ENCODE data around the gene SUFU. TPM values are rescaled to one million over a fixed set of nuclear protein-coding genes. Genes with fewer than 3 reads are reported as not detected.

The SUFU gene
- total RNA-seq, 1 donor from 2014 or later: 12.5 TPM

GRCh38 chr10:102593074-102593803, 89.5 kb downstream of the SUFU start:
- DNase-seq (ENCODE audit: extremely low spot score in 2 of 2): no peak
- Histone ChIP-seq H3K36me3 (peaks cover 0 to 20% of the 10 kb centered on the region in 2 donors), H3K27me3 (no peaks in the 10 kb centered on the region), H3K4me1 (peaks cover 8% of the 10 kb centered on the region), H3K27ac (no peak overlapping the region), H3K4me3 (no peak overlapping the region), H3K9me3 (no peaks in the 10 kb centered on the region)
- TF ChIP-seq POLR2A (IDR thresholded peaks at IDR 0.05) (no peak), POLR2AphosphoS5 (IDR thresholded peaks at IDR 0.05; ENCODE audit: insufficient read depth in 1 of 2, low read depth in 1 of 2) (no peak), CTCF (IDR thresholded peaks at IDR 0.05) (no peak)
- intact Hi-C loops (cut with DNase I): no loop called here

- intact Hi-C loops (cut with DNase I): no loop called here
- no peak for TF ChIP-seq CTCF (IDR thresholded peaks at IDR 0.05)
- TF ChIP-seq POLR2A (IDR thresholded peaks at IDR 0.05): no peak
- no peak for TF ChIP-seq POLR2AphosphoS5 (IDR thresholded peaks at IDR 0.05; ENCODE audit: insufficient read depth in 1 of 2, low read depth in 1 of 2)
- Histone ChIP-seq H3K36me3 (peaks cover 0 to 25% of the 10 kb centered on the region in 2 donors), H3K4me3 (no peak overlapping the region), H3K4me1 (peaks cover 8% of the 10 kb centered on the region), H3K9me3 (no peaks in the 10 kb centered on the region), H3K27me3 (no peaks in the 10 kb centered on the region), H3K27ac (no peak overlapping the region)
- no peak for DNase-seq (ENCODE audit: extremely low spot score in 2 of 2)
These were observed 90.0 kb downstream of the SUFU start for GRCh38 chr10:102593804-102594079.

GRCh38 chr10:102595293-102595692, 91.5 kb downstream of the SUFU start:
- Histone ChIP-seq H3K36me3 (peaks cover 0 to 39% of the 10 kb centered on the region in 2 donors), H3K27ac (no peak overlapping the region), H3K27me3 (no peaks in the 10 kb centered on the region), H3K4me3 (no peak overlapping the region), H3K9me3 (no peaks in the 10 kb centered on the region), H3K4me1 (peaks cover 8% of the 10 kb centered on the region)
- TF ChIP-seq CTCF (IDR thresholded peaks at IDR 0.05) (no peak), POLR2AphosphoS5 (IDR thresholded peaks at IDR 0.05; ENCODE audit: insufficient read depth in 1 of 2, low read depth in 1 of 2) (no peak), POLR2A (IDR thresholded peaks at IDR 0.05) (no peak)
- intact Hi-C loops (cut with DNase I): no loop called here
- no peak for DNase-seq (ENCODE audit: extremely low spot score in 2 of 2)

GRCh38 chr10:102595897-102596296, 92.1 kb downstream of the SUFU start:
- H3K9me3 ChIP-seq: no peaks in the 10 kb centered on the region
- no peak for TF ChIP-seq POLR2A (IDR thresholded peaks at IDR 0.05)
- no peak for TF ChIP-seq CTCF (IDR thresholded peaks at IDR 0.05)
- TF ChIP-seq POLR2AphosphoS5 (IDR thresholded peaks at IDR 0.05; ENCODE audit: insufficient read depth in 1 of 2, low read depth in 1 of 2): no peak
- no peaks in the 10 kb centered on the region for H3K27me3 ChIP-seq
- DNase-seq (ENCODE audit: extremely low spot score in 2 of 2): no peak
- peaks cover 12% of the 10 kb centered on the region for H3K4me1 ChIP-seq
- no peak overlapping the region for H3K4me3 ChIP-seq
- intact Hi-C loops (cut with DNase I): no loop called here
- no peak overlapping the region for H3K27ac ChIP-seq
- H3K36me3 ChIP-seq: peaks cover 0 to 39% of the 10 kb centered on the region in 2 donors

- H3K27me3 ChIP-seq: no peaks in the 10 kb centered on the region
- no peak overlapping the region for H3K4me3 ChIP-seq
- H3K9me3 ChIP-seq: no peaks in the 10 kb centered on the region
- no peak for TF ChIP-seq POLR2AphosphoS5 (IDR thresholded peaks at IDR 0.05; ENCODE audit: insufficient read depth in 1 of 2, low read depth in 1 of 2)
- peak in 1 of 3 experiments; percentile 64 for TF ChIP-seq CTCF (IDR thresholded peaks at IDR 0.05)
- H3K4me1 ChIP-seq: peaks cover 18% of the 10 kb centered on the region
- intact Hi-C loops (cut with DNase I): no loop called here
- DNase-seq (ENCODE audit: extremely low spot score in 2 of 2): no peak
- H3K27ac ChIP-seq: no peak overlapping the region
- peaks cover 0 to 39% of the 10 kb centered on the region in 2 donors for H3K36me3 ChIP-seq
These were observed 92.8 kb downstream of the SUFU start for GRCh38 chr10:102596506-102596971.

Measured in vagina (tissue), 2 donors.